GM19023 (cell line): ENCODE data around the gene ACACB.
A peak's percentile ranks its signal among the peaks of the same experiment; 100 is the strongest.

Source experiments
- ATAC-seq: cut with Tn5 transposase; IDR thresholded peaks from one replicate; pipeline ENCODE4 v1.9.1; 2021; ENCODE audit warnings: mild to moderate bottlenecking, moderate library complexity; ENCODE audit not compliant: unreplicated experiment

The ACACB gene

DNA sequence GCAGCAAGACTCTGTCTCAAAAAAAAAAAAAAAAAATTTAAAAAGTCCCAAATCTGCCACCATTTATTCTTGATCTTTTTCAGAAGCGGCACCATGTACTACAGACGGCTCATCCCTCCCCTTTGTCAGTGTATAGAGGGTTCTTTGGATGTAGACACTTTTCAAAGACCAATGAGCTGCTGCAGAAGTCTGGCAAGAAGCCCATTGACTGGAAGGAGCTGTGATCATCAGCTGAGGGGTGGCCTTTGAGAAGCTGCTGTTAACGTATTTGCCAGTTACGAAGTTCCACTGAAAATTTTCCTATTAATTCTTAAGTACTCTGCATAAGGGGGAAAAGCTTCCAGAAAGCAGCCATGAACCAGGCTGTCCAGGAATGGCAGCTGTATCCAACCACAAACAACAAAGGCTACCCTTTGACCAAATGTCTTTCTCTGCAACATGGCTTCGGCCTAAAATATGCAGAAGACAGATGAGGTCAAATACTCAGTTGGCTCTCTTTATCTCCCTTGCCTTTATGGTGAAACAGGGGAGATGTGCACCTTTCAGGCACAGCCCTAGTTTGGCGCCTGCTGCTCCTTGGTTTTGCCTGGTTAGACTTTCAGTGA, 6.5 kb upstream of the ACACB start:
- ATAC-seq, result no peak

DNA sequence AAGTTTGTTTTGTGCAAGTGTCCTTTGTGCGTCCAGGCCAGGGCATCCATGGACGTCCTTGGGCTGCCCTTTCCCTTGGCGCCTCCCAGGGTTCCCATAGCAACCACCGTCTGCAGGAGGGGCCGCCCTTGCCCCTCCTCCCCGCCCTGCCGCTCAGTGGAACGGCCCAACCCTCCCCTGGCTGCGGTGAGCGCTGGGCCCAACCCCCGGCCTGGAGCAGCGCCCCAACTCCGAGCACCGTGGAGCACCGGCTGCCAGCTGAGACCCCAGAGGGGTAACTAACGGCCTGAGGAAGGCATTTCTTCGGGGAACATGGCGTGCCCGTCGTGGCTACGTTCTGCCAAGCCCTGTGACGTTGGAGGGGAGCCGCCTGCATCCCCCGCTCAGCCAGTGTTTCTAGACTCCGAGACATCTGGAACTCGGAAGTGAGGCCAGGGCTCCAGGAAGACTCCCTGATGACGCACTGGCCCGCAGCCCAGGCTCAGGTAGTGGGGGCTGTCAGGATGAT, 5.3 kb upstream of the ACACB start:
- peak; percentile 61 for ATAC-seq

GRCh38 chr12:109112720-109113465, 3.5 kb upstream of the ACACB start:
- no peak for ATAC-seq

- ATAC-seq, result no peak
Observed at GRCh38 chr12:109113661-109114321, 2.6 kb upstream of the ACACB start.

GRCh38 chr12:109114644-109115043, 1.7 kb upstream of the ACACB start:
- no peak for ATAC-seq

DNA sequence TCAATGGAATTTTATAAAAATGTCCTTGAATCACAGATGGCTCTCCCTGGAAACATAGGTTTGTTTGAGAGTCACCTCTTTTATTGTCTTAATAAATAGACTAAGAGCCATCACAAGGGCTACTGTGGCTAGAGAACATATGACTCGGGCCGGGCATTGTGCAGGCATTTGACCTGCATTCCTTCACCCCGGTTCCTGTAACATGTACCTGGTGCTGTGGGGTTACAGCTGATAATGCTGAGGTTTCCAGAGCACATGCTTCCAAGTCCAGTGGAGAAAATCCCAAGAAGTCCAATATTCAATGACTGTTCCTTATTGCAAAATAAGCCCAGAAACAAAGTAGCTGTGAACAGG, 1.0 kb upstream of the ACACB start:
- no peak for ATAC-seq

GRCh38 chr12:109116611-109116949, 193 bp downstream of the ACACB start:
- ATAC-seq, result no peak

DNA sequence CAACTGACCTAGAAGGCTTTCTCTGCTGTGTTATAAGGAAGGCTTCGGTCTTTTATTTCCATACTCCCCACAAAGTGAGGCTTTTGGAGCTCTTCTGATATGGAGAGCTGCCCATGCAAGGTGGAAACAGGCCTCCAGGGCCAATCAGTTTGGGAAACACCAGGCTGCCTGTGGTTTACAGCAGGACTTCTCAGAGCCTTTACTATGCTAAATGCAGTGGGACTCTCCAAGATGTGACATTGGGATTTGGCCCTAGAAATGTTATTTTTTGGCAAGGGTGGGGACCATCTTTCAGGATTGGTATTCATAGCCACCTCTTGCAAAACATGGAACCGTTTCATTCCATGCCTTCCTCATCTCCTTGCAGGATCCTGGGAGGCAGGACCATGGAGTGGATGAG, 3.7 kb downstream of the ACACB start:
- no peak for ATAC-seq

GRCh38 chr12:109120557-109120956, 4.2 kb downstream of the ACACB start:
- no peak for ATAC-seq

DNA sequence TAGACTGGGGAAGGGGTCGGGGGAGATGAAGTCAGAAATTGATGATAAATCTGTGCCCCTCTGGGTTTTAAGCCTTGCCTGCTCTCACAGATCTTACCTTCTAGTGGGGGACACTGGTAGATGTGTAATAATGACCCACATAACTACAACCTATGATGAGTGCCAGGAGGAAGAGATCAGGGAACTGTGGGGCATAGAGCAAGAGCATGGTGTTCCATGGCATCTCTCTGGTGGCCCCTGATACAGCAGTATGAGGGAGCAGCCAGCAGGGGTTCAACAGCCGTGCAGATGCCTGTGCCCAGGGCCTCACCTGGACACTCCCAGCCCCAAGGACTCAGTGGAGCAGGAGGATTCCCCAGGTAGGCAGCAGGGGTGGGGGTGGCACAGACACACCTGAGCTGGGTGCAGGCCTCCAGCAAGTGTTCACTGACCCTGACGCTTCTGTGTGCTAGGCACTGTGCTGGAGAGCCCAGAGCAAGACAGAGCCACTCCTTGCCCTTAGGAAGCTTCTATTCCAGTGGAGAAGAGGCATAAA, 5.0 kb downstream of the ACACB start:
- no peak for ATAC-seq

DNA sequence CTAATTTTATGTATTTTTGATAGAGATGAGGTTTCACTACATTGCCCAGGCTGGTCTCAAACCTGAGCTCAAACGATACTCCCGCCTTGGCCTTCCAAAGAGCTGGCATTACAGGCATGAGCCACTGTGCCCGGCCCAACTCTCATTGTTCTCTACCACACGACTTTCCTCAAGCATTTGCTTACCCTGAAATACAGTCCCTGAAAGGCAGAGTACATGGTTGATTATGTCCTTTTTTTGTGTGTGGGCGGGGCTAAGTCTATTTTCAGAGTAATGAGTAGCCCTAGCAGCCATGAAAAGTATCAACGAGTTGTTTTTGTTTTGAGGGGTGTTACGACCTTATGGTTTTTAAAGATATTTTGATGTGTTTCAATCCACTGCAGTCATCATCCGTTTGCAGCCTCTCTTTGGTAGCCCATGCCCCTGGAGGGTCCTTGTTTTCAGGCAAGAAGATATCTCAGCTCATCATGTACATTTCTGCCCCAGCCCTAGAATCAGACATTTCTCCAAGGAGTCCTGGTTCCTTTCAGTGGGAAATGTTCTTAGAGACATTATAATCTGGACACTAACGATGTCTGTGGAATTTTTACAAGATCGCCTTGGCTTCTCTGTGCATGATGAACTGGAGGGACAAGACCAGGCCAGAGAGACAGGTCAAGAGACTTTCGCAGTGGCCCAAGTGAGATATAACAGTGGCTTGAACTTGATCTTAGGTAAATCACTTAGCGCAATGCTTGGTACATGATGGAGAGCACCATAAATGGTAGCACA, 8.7 kb downstream of the ACACB start:
- no peak for ATAC-seq

- no peak for ATAC-seq
Observed at GRCh38 chr12:109125791-109126190, 9.4 kb downstream of the ACACB start.

DNA sequence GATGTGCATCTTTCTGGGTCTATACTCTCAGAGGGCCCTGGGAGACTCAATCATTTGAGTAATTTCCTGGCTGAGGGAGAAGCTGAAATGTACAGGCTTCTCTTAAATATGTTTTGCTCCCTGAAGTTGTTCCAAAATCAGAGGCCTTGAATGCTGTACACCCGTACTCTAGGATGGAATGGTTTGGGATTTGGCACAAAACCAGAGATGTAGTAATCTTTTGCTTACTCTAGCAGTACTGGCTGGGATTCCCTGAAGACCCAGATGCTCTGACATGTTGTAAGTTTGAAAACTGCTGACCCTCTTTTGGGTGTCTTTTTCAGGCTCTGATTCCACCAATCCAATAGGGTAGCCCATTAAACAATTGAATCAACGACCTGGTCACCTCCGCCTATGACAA, 10.4 kb downstream of the ACACB start:
- no peak for ATAC-seq

- ATAC-seq, result no peak
Observed at GRCh38 chr12:109127533-109128242, 11.3 kb downstream of the ACACB start.

DNA sequence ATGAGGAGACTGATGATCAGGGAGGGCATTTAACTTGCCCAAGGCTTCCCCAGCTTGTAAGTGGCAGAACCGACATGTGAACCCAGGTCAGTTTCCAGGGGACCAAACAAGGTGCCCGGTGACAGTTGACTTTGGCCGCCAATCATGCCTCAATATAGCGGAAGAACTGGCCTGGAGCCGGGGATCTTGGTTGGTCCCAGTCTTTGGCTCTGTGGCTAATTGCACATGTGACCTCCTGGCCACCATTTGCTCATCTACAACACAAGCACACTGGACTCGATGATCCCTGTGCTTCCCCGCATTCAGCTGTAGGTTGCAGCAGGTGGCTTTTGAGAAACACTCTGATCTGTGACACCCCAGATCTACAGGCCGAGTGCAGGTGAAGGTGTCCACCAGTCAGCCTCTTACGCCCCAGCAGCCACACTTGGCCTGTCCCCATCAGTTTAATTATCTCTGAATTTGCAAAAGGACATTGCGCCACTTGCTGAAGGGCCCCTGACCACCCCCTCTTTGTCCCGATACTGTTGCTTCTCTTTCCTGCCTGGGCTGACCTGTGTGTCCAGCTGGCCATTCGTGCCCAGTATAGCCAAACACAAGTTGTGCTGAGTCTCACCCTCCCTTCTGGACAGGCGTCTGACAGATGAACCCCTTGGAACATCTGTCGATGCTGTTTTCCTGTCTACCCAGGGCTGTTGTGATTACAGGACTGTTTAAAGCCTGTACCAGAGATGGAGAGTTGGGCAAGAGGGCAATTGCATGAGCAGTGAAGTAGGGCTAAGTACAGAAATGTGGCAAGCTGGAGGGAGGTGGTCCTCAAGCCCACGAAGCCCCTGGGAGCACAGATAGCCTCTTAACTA, 14.1 kb downstream of the ACACB start:
- ATAC-seq, result no peak

DNA sequence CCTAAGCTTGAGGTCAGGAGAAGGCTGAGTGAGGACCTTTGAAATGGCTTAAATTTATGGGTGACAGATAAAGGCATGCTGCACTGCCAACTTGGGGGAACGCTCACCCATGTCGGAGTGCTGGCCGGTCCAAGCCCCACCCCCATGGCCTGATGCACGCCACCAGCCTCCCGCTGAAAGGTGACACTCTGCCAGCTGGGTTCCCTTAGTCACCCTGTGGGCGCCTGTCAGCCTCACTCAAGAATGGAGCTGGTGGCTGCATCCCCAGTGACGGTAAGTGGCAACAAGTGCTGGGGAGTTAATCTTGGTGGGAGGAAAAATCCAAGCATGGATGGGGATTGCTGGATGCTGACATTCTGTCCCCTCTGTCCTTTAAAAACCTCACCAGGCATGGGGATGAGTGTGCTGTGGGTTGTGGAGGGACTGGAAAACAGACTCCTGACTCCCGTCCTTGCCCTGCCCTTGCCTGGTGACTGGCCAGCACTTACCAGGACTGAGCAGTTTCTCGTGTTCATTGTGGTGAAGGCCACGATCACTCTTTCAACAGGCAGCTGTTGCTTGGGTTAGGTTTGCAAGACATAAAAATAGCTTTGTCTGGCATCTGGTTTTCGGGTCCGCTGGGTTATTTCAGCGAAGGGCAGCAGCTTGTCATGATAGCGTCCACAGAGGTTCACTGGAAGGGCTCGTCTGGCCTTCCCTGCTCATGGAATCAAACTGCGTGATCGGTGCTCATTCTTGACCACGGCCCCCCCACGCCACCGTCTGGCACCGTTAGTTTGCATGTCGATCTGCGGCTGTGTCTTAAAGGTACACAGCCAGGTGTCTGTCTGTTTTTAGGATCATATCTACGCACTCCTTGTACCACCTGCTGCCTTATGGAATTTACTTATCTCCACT, 15.0 kb downstream of the ACACB start:
- no peak for ATAC-seq

DNA sequence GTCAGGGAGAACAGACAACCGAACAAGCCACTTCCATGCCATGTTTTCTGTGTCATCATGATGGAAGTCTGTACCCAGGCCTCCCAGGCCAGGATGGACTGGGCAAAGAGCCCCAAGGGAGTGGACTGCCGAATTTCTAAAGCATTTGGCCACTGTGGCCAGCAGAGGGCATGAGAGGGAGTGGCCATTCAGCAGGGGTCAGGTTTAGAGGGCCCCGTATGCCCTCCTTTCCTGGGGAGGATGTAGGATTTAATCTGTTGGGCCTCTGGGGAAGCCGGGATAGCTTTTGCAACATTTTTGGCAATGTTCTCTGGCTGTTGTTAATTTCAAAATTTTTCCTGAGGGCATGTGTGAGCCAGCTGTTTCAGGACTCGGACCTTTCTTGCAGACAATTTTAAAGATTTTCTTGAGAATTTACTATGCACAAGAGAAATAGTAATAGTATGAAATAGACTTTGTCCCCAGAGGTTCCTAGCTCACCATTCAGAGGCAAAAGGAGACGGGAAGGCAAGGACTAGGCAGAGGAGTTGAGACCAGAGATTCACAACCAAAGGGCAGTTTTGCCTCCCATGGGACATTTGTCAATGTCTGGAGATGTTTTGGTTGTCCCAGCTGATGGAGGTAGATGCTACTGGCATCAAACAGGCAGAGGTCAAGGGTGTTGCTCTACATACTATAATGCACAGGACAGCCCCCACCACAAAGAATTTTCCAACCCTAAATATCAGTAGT, 18.0 kb downstream of the ACACB start:
- ATAC-seq, result no peak

DNA sequence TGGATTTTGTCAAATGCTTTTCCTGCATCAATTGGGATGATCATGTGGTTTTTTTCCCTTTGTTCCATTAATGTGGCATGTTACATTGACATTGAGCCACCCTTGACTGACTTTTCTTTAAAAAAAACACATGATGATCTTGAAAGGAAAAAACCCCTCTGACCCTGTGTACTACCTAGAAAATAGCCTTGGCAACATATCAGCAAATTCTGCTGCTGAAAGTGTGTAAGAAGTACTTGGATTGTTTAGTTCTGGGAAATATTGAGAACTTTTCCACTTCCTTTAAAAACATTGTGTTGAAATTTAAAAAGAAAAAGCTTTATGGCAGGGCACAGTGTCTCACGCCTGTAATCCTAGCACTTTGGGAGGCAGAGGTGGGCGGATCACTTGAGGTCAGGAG, 20.7 kb downstream of the ACACB start:
- ATAC-seq, result no peak
